ENCODE measurements around the gene RFNG.

- TF ChIP-seq CTCF (IDR thresholded peaks at IDR 0.05; ENCODE audit: insufficient read depth, low read length, poor library complexity, severe bottlenecking) (no peak), EZH2phosphoT487 (conservative IDR thresholded peaks at IDR 0.05; ENCODE audit: low read length) (no peak)
Measured at GRCh38 chr17:82048571-82048971, 3.0 kb downstream of the RFNG start.

Data from SU-DHL-6 (cell line).